SK-N-SH treated with all-trans-retinoic acid at 6 μM for 48 hours (cell line): ENCODE results near the gene SIN3B.

ENCODE experiments used
- ARNTL ChIP-seq: fragments of 450-650 bp; formaldehyde crosslinking; IDR thresholded peaks from 2 replicates; pipeline ENCODE4 v1.5.0; 2020; ENCODE audit warnings: low read depth, mild to moderate bottlenecking, moderate library complexity, borderline replicate concordance
- CSDC2 ChIP-seq: fragments of 250-450 bp; sonication (Bioruptor Pico); IDR thresholded peaks from 2 replicates; pipeline ENCODE4 v1.5.0; 2020; ENCODE audit warnings: mild to moderate bottlenecking, moderate library complexity
- ESRRG ChIP-seq: fragments of 250-450 bp; sonication (Bioruptor Pico); IDR thresholded peaks from 2 replicates; pipeline ENCODE4 v1.6.1; 2021; ENCODE audit warnings: mild to moderate bottlenecking
- ISL1 ChIP-seq: fragments of 250-450 bp; sonication (Bioruptor Pico); IDR thresholded peaks from 2 replicates; pipeline ENCODE4 v2.1.2; 2022; ENCODE audit warnings: mild to moderate bottlenecking, moderate library complexity
- PATZ1 ChIP-seq: fragments of 250-450 bp; sonication (Bioruptor Pico); IDR thresholded peaks from 2 replicates; pipeline ENCODE4 v1.8.0; 2020; ENCODE audit warnings: mild to moderate bottlenecking, moderate library complexity, borderline replicate concordance
- PPARA ChIP-seq: fragments of 250-450 bp; sonication (Bioruptor Pico); IDR thresholded peaks from 2 replicates; pipeline ENCODE4 v1.5.0; 2020; ENCODE audit warnings: mild to moderate bottlenecking, borderline replicate concordance
- RARB ChIP-seq: fragments of 250-450 bp; sonication (Bioruptor Pico); IDR thresholded peaks from 2 replicates; pipeline ENCODE4 v1.8.0; 2021; ENCODE audit warnings: mild to moderate bottlenecking, moderate library complexity
- TCF4 ChIP-seq: fragments of 250-450 bp; sonication (Bioruptor Pico); IDR thresholded peaks from 2 replicates; pipeline ENCODE4 v1.8.0; 2021; ENCODE audit warnings: mild to moderate bottlenecking, moderate library complexity, borderline replicate concordance
- ZC3H10 ChIP-seq: fragments of 250-450 bp; sonication (Bioruptor Pico); IDR thresholded peaks from 2 replicates; pipeline ENCODE4 v1.5.1; 2021; ENCODE audit warnings: mild to moderate bottlenecking, moderate library complexity
- ZFP3 ChIP-seq: fragments of 250-450 bp; sonication (Bioruptor Pico); IDR thresholded peaks from 2 replicates; pipeline ENCODE4 v1.5.0; 2020; ENCODE audit warnings: mild to moderate bottlenecking, moderate library complexity
- ZFP30 ChIP-seq: fragments of 450-650 bp; formaldehyde crosslinking; IDR thresholded peaks from 2 replicates; pipeline ENCODE4 v1.5.0; 2022; ENCODE audit warnings: mild to moderate bottlenecking, moderate library complexity
- ZNF565 ChIP-seq: fragments of 450-650 bp; formaldehyde crosslinking; conservative IDR thresholded peaks from 2 replicates; pipeline ENCODE4 v1.5.0; 2020; ENCODE audit warnings: low read depth, mild to moderate bottlenecking, moderate library complexity

GRCh38 chr19:16868423-16869130 lies 39.4 kb downstream of the SIN3B start:
- no peak for TF ChIP-seq RARB
- TF ChIP-seq ZFP3 = no peak
- TF ChIP-seq PPARA (CRISPR knock-in tag) = no peak
- no peak for TF ChIP-seq ZFP30 (CRISPR knock-in tag)
- TF ChIP-seq PATZ1 (CRISPR knock-in tag) = no peak
- no peak for TF ChIP-seq ISL1
- no peak for TF ChIP-seq ARNTL (CRISPR knock-in tag)
- no peak for TF ChIP-seq ZC3H10
- no peak for TF ChIP-seq ZNF565 (CRISPR knock-in tag)
- TF ChIP-seq TCF4 = no peak
- TF ChIP-seq ESRRG (CRISPR knock-in tag) = no peak
- no peak for TF ChIP-seq CSDC2 (CRISPR knock-in tag)
